Spinal cord (tissue), 10 donors: ENCODE measurements around the gene ZNF385C. TPM values are rescaled to one million over a fixed set of nuclear protein-coding genes. Genes with fewer than 3 reads are reported as not detected.

Source experiments
- DNase-seq, 6 donors: peaks; one replicate each; pipeline versions ENCODE4 v3.0.0 to v3.0.0-alpha.2; 2013 to 2015; ENCODE audit warnings: low spot score in 6 of 6, low read depth in 4 of 6
- H3K27ac ChIP-seq: one replicate; pipeline ENCODE4 v1.5.1; 2013; ENCODE audit warnings: low read depth, low read length, control low read depth
- H3K27me3 ChIP-seq: one replicate; pipeline ENCODE4 v1.6.1; 2013; ENCODE audit warnings: low read length; ENCODE audit not compliant: control insufficient read depth, insufficient read depth
- H3K36me3 ChIP-seq: one replicate; pipeline ENCODE4 v1.6.1; 2013; ENCODE audit warnings: low read length; ENCODE audit not compliant: control insufficient read depth, insufficient read depth
- H3K4me1 ChIP-seq: one replicate; pipeline ENCODE4 v1.6.1; 2013; ENCODE audit warnings: low read length; ENCODE audit not compliant: control insufficient read depth, insufficient read depth
- H3K4me3 ChIP-seq: one replicate; pipeline ENCODE4 v1.5.1; 2013; ENCODE audit warnings: low read depth, low read length, control low read depth
- H3K9me3 ChIP-seq: one replicate; pipeline ENCODE4 v1.6.1; 2013; ENCODE audit warnings: low read length; ENCODE audit not compliant: control insufficient read depth, insufficient read depth
- WGBS: methylation state at CpG from one replicate; pipeline ENCODE4 v1.1.5; 2013; ENCODE audit warnings: missing lambda C conversion rate; ENCODE audit not compliant: insufficient coverage; 5-methylcytosine and 5-hydroxymethylcytosine counted together
- polyA plus RNA-seq, 2 donors: library from polyadenylated mRNA; unstranded; fragments of 120-200 nt; gene quantifications; one replicate each; pipeline ENCODE4 v1.2.1, GENCODE V29; 2013; ENCODE audit not compliant: insufficient read length in 2 of 2
- total RNA-seq, 2 donors: library from RNA; depleted of rRNA in 1 of 2; stranded (reverse); fragments of 120-200 nt in 1 of 2; fragments of >200 nt in 1 of 2; gene quantifications; one replicate each; pipeline versions ENCODE4 v1.2.3 to v1.2.4, GENCODE V29; 2013 to 2014
- donor health status: healthy.

The ZNF385C gene
- total and polyA plus RNA-seq, 4 donors: 0.50 to 7.3 (median 3.9) TPM

DNA sequence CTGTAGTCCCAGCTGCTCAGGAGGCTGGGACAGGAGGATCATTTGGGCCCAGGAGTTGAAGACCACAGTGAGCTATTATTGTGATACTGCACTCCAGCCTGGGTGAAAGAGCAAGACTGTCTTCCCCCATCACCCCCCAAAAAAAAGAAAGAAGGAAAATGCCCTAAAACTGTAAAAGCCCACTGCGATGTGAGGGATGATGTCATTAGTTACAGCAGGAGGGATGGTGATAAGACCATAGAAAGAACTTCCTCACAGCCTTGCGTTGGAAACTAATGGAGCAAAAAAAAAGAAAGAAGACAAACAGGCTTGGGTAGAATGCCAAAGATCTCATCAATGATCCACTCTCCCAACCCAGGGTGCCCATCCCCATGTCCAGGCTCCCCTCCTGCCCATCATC, 18.7 kb downstream of the ZNF385C start:
- no peaks in the 10 kb centered on the region for H3K36me3 ChIP-seq
- no peak overlapping the region for H3K4me3 ChIP-seq
- H3K27me3 ChIP-seq: no peaks in the 10 kb centered on the region
- no peak for DNase-seq
- no peaks in the 10 kb centered on the region for H3K9me3 ChIP-seq
- 57% methylated on average over 1 of the region's 2 CpGs for WGBS
- no peak overlapping the region for H3K27ac ChIP-seq
- H3K4me1 ChIP-seq: no peaks in the 10 kb centered on the region

DNA sequence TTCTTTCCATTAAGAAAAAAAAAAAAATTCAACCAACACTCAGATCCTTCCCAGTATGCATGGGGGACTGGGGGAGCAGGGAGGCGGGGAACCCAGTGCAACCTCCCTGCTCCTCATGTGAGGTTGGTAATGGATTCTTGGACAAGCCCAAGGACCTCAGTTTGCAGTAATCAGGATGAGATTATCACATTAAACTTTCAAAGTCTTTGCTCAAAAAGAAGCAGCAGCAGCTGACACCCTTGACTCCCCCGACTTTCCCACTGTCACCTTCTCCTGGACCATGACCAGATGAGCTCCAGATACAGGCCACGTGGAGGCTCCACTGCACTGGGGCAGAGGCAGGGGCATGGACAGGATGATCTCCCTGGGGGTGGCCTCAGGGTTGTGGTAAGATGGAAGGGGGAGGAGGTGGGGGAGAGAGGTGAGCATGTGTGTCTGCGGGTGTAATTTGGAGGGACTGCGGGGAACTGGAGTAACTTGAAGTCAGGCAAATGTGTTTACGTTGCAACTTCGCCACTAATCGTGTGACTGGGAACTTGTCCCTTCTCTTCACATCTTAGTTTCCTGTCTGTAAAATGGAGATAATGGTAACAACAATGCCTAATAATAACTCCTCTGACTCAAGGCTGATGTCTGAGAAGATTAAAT, 19.8 kb downstream of the ZNF385C start:
- Histone ChIP-seq H3K4me3 (no peak overlapping the region), H3K36me3 (no peaks in the 10 kb centered on the region), H3K27ac (no peak overlapping the region), H3K9me3 (no peaks in the 10 kb centered on the region), H3K27me3 (peaks cover 5% of the 10 kb centered on the region), H3K4me1 (no peaks in the 10 kb centered on the region)
- no peak for DNase-seq
- WGBS: 73% methylated on average over 2 of the region's 8 CpGs

DNA sequence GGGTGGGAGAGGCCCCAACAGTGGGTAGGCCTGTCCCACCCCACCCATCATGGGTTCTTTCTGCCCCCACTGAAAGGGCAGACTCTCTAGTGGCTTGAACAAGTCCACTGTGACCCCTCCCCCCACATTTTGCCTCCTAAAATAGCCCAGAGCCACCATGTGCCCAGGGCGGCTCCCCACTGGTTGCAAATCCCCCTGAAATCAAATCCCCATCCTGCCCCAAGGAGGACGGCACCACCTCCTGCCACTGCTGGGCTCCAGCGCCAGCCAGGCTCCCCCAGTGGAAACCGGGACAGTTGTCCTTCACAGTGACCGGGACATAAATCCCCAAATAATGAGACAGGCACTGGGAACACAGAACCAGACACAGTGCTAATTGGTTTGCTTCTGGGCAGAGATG, 20.5 kb downstream of the ZNF385C start:
- 68% methylated on average over 3 of the region's 5 CpGs for WGBS
- Histone ChIP-seq H3K4me1 (peaks cover 2% of the 10 kb centered on the region), H3K27ac (no peak overlapping the region), H3K9me3 (no peaks in the 10 kb centered on the region), H3K27me3 (peaks cover 12% of the 10 kb centered on the region), H3K4me3 (no peak overlapping the region), H3K36me3 (no peaks in the 10 kb centered on the region)
- no peak for DNase-seq

DNA sequence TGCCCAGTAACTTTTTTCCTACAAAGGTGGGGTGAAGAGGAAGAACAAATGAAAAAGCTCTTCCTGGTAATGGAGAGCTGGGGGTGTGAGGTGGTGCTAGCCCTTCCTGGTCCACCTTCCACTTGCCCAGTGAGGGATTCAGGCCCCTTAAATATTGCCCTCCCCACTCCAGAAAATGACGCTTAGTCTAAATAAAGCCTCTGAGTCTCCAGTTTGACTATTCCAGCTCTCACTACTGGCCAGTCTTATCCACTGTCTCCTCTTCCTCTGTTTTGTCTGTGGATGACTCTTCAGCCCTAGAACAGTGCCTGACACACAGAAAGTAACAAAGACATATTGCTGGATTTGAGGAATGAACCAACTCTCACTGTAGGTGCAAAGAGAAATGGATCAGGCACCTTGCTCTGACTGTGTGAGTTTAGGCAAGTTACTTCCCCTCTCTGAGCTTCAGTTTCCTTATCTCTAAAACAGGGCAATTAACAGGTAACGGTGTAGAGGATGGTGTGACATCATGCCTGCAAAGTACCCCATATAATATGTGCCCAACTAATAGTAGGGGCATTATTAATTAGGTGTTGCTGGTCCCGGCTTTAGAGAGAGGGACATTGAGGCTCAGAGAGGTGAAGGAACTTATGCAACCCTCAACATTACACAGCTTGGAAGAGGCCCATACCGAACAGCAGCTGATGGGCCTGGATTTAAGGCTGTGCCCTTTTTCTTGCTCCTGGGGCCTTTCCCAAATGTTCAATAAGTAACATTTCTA, 21.3 kb downstream of the ZNF385C start:
- no peak overlapping the region for H3K27ac ChIP-seq
- DNase-seq: no peak
- 60% methylated on average over 1 of the region's 4 CpGs for WGBS
- H3K9me3 ChIP-seq: no peaks in the 10 kb centered on the region
- no peak overlapping the region for H3K4me3 ChIP-seq
- peaks cover 17% of the 10 kb centered on the region for H3K27me3 ChIP-seq
- no peaks in the 10 kb centered on the region for H3K36me3 ChIP-seq
- H3K4me1 ChIP-seq: peaks cover 4% of the 10 kb centered on the region

DNA sequence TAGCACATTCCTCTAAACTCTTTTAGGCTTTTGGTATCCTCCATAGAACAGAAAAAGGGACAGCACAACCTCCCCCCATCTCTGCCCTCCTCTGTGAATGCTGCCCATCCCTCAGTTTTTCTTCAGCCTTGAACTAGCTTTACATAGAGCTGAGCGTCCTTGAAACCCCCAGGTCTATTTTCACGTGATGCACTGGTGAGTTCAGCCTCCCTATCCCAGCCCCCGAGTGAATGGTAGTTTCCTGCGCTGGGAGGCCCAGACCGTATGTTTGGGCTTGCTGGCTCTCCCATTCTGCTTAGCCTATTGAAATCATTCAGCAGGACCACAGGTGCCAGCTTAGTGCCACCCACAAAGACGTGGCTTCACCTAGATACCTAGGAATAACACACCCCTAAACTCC, 22.5 kb downstream of the ZNF385C start:
- DNase-seq: no peak
- peaks cover 29% of the 10 kb centered on the region for H3K27me3 ChIP-seq
- whole genome bisulfite sequencing: 61% methylated on average over 4 of the region's 6 CpGs
- peaks cover 4% of the 10 kb centered on the region for H3K4me1 ChIP-seq
- no peaks in the 10 kb centered on the region for H3K9me3 ChIP-seq
- no peak overlapping the region for H3K27ac ChIP-seq
- no peaks in the 10 kb centered on the region for H3K36me3 ChIP-seq
- H3K4me3 ChIP-seq: no peak overlapping the region

DNA sequence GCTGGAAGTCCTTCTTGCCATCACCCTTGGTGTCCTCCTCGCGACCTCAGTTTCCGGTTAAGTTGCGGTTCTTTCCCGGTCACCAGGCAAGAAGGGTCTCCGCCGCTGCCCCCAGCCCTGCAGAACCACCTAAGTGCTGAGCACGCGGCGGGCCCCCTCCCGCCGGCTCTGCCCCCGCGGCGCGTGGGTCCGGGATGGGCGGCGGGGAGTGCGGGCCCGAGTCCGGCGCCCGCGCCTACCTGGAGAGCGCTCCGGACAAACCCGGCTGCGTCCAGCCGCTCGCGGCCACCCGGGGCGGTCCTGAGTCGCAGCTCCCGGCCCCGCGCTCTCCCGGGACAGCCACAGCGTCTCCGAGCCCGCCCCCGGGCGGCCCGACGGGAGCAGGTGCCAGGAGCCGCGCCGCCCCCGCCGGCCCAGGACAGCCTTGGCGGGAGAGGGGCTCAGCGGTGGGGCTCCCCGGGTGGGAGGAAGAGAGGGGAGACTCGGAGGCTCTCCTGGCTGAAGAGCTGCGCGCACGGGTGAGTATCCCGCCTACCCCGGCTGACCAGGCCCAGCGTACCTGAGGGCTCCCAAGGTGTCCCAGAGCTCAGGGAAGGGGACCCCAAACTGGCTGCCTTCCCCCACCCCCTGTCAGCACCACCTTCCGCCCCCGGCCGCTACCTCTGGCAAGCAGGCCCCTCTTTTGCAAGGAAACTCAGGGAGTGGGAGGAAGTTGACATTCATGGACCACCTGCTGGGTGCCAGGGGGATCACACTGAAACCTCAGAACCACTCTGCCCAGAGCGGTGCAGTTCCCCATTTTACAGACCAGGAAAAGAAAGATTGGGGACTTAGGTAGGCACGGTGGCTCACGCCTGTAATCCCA, 25.7 kb downstream of the ZNF385C start:
- 6% methylated on average over 62 of the region's 67 CpGs for WGBS
- Histone ChIP-seq H3K36me3 (no peaks in the 10 kb centered on the region), H3K4me1 (peaks cover 9% of the 10 kb centered on the region), H3K9me3 (no peaks in the 10 kb centered on the region), H3K27ac (no peak overlapping the region), H3K27me3 (peaks cover 31% of the 10 kb centered on the region), H3K4me3 (no peak overlapping the region)
- no peak for DNase-seq

DNA sequence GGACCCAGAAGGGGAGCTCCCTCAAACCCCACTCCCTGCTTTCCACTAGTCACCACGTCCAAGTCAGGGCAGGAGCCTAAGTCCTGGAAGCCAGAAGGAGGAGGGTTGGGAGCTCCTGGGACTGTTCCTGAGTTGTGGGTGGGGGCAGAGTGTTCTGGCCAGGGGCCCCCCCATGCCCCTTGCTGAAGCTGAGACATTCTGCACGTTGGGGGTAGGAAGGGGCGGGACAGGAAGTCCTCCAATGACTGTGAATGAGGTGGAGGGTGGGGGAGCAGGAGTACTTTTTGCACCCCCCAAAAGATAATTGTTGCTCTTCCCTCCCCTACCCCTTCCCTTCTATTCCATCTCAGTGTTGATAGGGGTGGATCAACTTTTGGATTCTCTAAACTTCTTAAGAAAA, 26.5 kb downstream of the ZNF385C start:
- H3K4me1 ChIP-seq: peaks cover 12% of the 10 kb centered on the region
- no peak overlapping the region for H3K4me3 ChIP-seq
- no peaks in the 10 kb centered on the region for H3K9me3 ChIP-seq
- no peak for DNase-seq
- peaks cover 31% of the 10 kb centered on the region for H3K27me3 ChIP-seq
- H3K27ac ChIP-seq: no peak overlapping the region
- no peaks in the 10 kb centered on the region for H3K36me3 ChIP-seq
- WGBS: no CpG with 5 or more reads among the region's 3 CpGs

DNA sequence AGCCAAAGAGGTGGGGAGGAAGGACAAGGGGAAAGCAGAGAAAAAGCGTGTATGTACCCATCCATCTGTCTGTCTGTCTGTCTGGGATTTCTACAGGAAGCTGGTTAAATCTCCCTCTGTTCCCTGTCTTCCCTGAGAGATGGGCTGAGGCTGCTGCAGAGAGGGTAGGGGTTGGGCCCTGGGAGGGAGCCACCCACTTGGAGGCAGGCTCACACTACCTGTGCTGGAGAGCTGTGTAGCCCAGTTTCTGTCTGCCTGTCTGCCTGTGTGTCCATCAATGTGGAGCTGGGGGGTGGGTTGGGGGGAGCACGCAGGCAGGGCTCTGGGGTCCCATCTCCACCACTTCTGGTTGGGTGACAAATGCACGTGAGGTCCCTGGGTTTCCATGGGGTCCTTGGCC, 29.3 kb downstream of the ZNF385C start:
- Histone ChIP-seq H3K4me1 (peaks cover 15% of the 10 kb centered on the region), H3K27me3 (peaks cover 31% of the 10 kb centered on the region), H3K9me3 (no peaks in the 10 kb centered on the region), H3K36me3 (no peaks in the 10 kb centered on the region), H3K4me3 (no peak overlapping the region), H3K27ac (no peak overlapping the region)
- 82% methylated on average over 2 of the region's 3 CpGs for WGBS
- no peak for DNase-seq

DNA sequence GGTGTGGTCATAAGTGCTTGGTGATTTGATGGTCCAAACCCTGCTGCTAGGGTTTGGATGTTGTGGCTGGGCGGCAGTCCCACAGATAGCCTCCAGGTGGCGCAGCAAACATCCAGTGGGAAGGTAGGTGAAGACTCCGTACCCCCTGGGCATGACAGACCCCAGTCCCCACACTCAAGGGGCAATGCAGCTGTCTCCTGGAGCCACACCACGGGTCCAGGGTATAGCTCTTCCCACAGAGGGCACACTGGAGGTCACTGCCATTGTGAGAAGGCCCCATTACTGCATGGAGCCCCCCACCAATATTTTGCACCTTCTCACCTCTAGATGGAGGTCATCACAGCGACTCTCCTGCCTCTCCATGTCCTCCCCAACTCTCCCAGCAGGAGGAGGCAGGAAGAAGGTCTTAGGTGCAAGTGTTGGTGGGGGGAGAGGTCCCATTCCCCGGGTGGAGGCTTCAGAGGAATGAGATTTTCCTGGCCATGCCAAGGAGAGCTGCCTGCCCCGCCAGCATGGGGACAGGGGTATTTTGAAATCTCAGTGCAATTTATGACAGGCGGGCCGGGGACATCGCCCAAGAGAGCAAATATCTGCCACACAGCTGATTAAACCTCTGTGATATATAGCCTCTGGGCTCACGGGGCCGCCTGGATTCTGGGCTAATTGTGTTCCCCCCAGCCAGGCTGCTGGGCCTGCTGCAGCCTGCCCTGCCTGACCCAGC, 30.7 kb downstream of the ZNF385C start:
- WGBS: 19% methylated on average over 7 of the region's 12 CpGs
- Histone ChIP-seq H3K27ac (no peak overlapping the region), H3K9me3 (no peaks in the 10 kb centered on the region), H3K4me1 (peaks cover 19% of the 10 kb centered on the region), H3K36me3 (no peaks in the 10 kb centered on the region), H3K4me3 (no peak overlapping the region), H3K27me3 (peaks cover 18% of the 10 kb centered on the region)
- peak in 4 of 6 donors; percentile 11 to 55 (median 38) for DNase-seq
